Neuronal stem cell (in vitro differentiated cells): Measurements from ENCODE around the gene MYL3.

Experiments used
- DNase-seq: peaks from one replicate; pipeline ENCODE4 v3.0.0-alpha.2; 2013; ENCODE audit warnings: low spot score
- H2AFZ ChIP-seq: one replicate; pipeline ENCODE4 v1.6.1; 2013; ENCODE audit warnings: mild to moderate bottlenecking, low read length, inconsistent platforms
- H2AK5ac ChIP-seq: 2 replicates; pipeline ENCODE4 v1.6.1; 2013; ENCODE audit warnings: low read depth, mild to moderate bottlenecking, inconsistent platforms, low read length, moderate library complexity, mixed read lengths
- H2BK120ac ChIP-seq: 2 replicates; pipeline ENCODE4 v1.6.1; 2013; ENCODE audit warnings: low read depth, mild to moderate bottlenecking, inconsistent platforms, low read length, moderate library complexity, mixed read lengths
- H2BK12ac ChIP-seq: one replicate; pipeline ENCODE4 v1.6.1; 2013; ENCODE audit warnings: low read length, inconsistent platforms
- H2BK15ac ChIP-seq: 2 replicates; pipeline ENCODE4 v1.6.1; 2013; ENCODE audit warnings: mild to moderate bottlenecking, low read length, inconsistent platforms, mixed read lengths
- H2BK5ac ChIP-seq: one replicate; pipeline ENCODE4 v1.6.1; 2013; ENCODE audit warnings: inconsistent platforms, mild to moderate bottlenecking, low read length, moderate library complexity
- H3K14ac ChIP-seq: one replicate; pipeline ENCODE4 v1.6.1; 2013; ENCODE audit warnings: low read length, inconsistent platforms
- H3K18ac ChIP-seq: 2 replicates; pipeline ENCODE4 v1.6.1; 2013; ENCODE audit warnings: low read length, inconsistent platforms
- H3K23ac ChIP-seq: 2 replicates; pipeline ENCODE4 v1.6.1; 2013; ENCODE audit warnings: low read depth, mild to moderate bottlenecking, mixed read lengths, low read length, inconsistent platforms; ENCODE audit not compliant: poor library complexity
- H3K27ac ChIP-seq: replicated peaks from 3 replicates; pipeline ENCODE4 v1.5.1; 2013; ENCODE audit warnings: low read length, inconsistent platforms
- H3K27me3 ChIP-seq, 3 experiments: 2 replicates each; pipeline ENCODE4 v1.6.1; 2013; ENCODE audit warnings: low read length in 3 of 3, mild to moderate bottlenecking in 2 of 3, inconsistent platforms in 1 of 3, low read depth in 1 of 3, mixed read lengths in 1 of 3, moderate library complexity in 1 of 3; ENCODE audit not compliant: control insufficient read depth in 3 of 3, insufficient read depth in 3 of 3
- H3K36me3 ChIP-seq, 2 donors: replicated peaks in 1 of 2; 2 replicates each; pipeline ENCODE4 v1.6.1; 2013; ENCODE audit warnings: low read length in 2 of 2; ENCODE audit not compliant: control insufficient read depth in 2 of 2, insufficient read depth in 2 of 2
- H3K4ac ChIP-seq: 2 replicates; pipeline ENCODE4 v1.6.1; 2013; ENCODE audit warnings: inconsistent platforms, mild to moderate bottlenecking, low read length, moderate library complexity
- H3K4me1 ChIP-seq, 2 donors: 1 replicate in 1 of 2; 2 replicates in 1 of 2; pipeline ENCODE4 v1.6.1; 2013; ENCODE audit warnings: low read length in 2 of 2, low read depth in 1 of 2; ENCODE audit not compliant: control insufficient read depth in 2 of 2, insufficient read depth in 1 of 2
- H3K4me2 ChIP-seq: one replicate; pipeline ENCODE4 v1.6.1; 2013; ENCODE audit warnings: mild to moderate bottlenecking, low read length, inconsistent platforms; ENCODE audit not compliant: insufficient read depth, poor library complexity, severe bottlenecking
- H3K4me3 ChIP-seq, 2 donors: 2 replicates each; pipeline ENCODE4 v1.5.1; 2013; ENCODE audit warnings: low read length in 2 of 2, mild to moderate bottlenecking in 2 of 2, inconsistent platforms in 1 of 2, moderate library complexity in 1 of 2
- H3K79me1 ChIP-seq: one replicate; pipeline ENCODE4 v1.6.1; 2013; ENCODE audit warnings: low read depth, mild to moderate bottlenecking, inconsistent platforms, low read length, moderate library complexity
- H3K9ac ChIP-seq: one replicate; pipeline ENCODE4 v1.6.1; 2013; ENCODE audit warnings: mild to moderate bottlenecking, low read depth, low read length, inconsistent platforms; ENCODE audit not compliant: poor library complexity
- H3K9me3 ChIP-seq, 2 donors: replicated peaks in 1 of 2; 2 replicates each; pipeline versions ENCODE3 to v1.6.1; 2013; ENCODE audit warnings: low read length in 2 of 2, mild to moderate bottlenecking in 2 of 2, inconsistent platforms in 1 of 2, low read depth in 1 of 2, mixed read lengths in 1 of 2, moderate library complexity in 1 of 2; ENCODE audit not compliant: control insufficient read depth in 2 of 2, insufficient read depth in 1 of 2
- H4K8ac ChIP-seq: one replicate; pipeline ENCODE4 v1.6.1; 2013; ENCODE audit warnings: low read depth, mild to moderate bottlenecking, inconsistent platforms, low read length, moderate library complexity
- H4K91ac ChIP-seq: one replicate; pipeline ENCODE4 v1.6.1; 2013; ENCODE audit warnings: low read length, low read depth, mild to moderate bottlenecking, inconsistent platforms; ENCODE audit not compliant: poor library complexity
- WGBS, 2 donors: extraction: QIAGEN DNeasy Blood & Tissue Kit; methylation state at CpG; one replicate each; pipeline ENCODE4 v1.1.7; 2013; ENCODE audit warnings: missing lambda C conversion rate in 2 of 2, mixed read lengths in 1 of 2; ENCODE audit not compliant: insufficient read length in 2 of 2, insufficient replicate concordance in 1 of 2; ENCODE audit errors: extremely low coverage in 2 of 2; 5-methylcytosine and 5-hydroxymethylcytosine counted together

MYL3 gene

GRCh38 chr3:46904303-46905212 lies 41.3 kb upstream of the MYL3 start:
- Histone ChIP-seq H3K4me3 (no peak overlapping the region), H4K8ac (no peak overlapping the region), H3K9me3 (peaks cover 0 to 2% of the 10 kb centered on the region in 2 donors), H2BK5ac (no peak overlapping the region), H3K36me3 (peaks cover 0 to 2% of the 10 kb centered on the region in 2 donors), H4K91ac (no peak overlapping the region), H3K23ac (no peak overlapping the region), H3K4me1 (peaks cover 0 to 3% of the 10 kb centered on the region in 2 donors), H2AFZ (no peak overlapping the region), H3K4me2 (no peak overlapping the region), H3K27me3 (peaks cover 0 to 5% (median 3%) of the 10 kb centered on the region in 3 experiments), H3K4ac (no peak overlapping the region), H3K14ac (no peak overlapping the region), H2BK12ac (no peak overlapping the region), H3K18ac (peak overlapping the region; percentile 18), H3K79me1 (peaks cover 2% of the 10 kb centered on the region), H3K9ac (no peak overlapping the region), H3K27ac (no peak overlapping the region), H2AK5ac (peak overlapping the region; percentile 40), H2BK120ac (no peak overlapping the region), H2BK15ac (no peak overlapping the region)
- no peak for DNase-seq
- no CpG with 5 or more reads among the region's 18 CpGs for WGBS, 2 donors

- H3K4me1 ChIP-seq: no peaks in the 10 kb centered on the region
- H4K8ac ChIP-seq: no peak overlapping the region
- H3K23ac ChIP-seq: no peak overlapping the region
- no peak overlapping the region for H2BK15ac ChIP-seq
- WGBS, 2 donors: no CpG with 5 or more reads among the region's 21 CpGs
- H3K36me3 ChIP-seq: peaks cover 0 to 2% of the 10 kb centered on the region in 2 donors
- peaks cover 2% of the 10 kb centered on the region for H3K79me1 ChIP-seq
- no peak overlapping the region for H3K27ac ChIP-seq
- peaks cover 0 to 5% (median 5%) of the 10 kb centered on the region in 3 experiments for H3K27me3 ChIP-seq
- no peak overlapping the region for H3K4me2 ChIP-seq
- H3K9ac ChIP-seq: no peak overlapping the region
- no peak overlapping the region for H3K4me3 ChIP-seq
- no peak overlapping the region for H2BK12ac ChIP-seq
- no peak overlapping the region for H3K4ac ChIP-seq
- H2AFZ ChIP-seq: no peak overlapping the region
- no peak overlapping the region for H2BK5ac ChIP-seq
- no peak overlapping the region for H2BK120ac ChIP-seq
- DNase-seq: no peak
- H3K14ac ChIP-seq: no peak overlapping the region
- no peak overlapping the region for H4K91ac ChIP-seq
- H3K18ac ChIP-seq: peak overlapping the region; percentile 11
- H2AK5ac ChIP-seq: no peak overlapping the region
- peaks cover 0 to 2% of the 10 kb centered on the region in 2 donors for H3K9me3 ChIP-seq
These were observed 40.4 kb upstream of the MYL3 start for GRCh38 chr3:46903341-46904302.

- H2AK5ac ChIP-seq: no peak overlapping the region
- H3K18ac ChIP-seq: peak overlapping the region; percentile 19
- no peak overlapping the region for H3K9ac ChIP-seq
- H2BK12ac ChIP-seq: no peak overlapping the region
- H2BK120ac ChIP-seq: no peak overlapping the region
- H3K9me3 ChIP-seq: peaks cover 0 to 2% of the 10 kb centered on the region in 2 donors
- no peak overlapping the region for H3K4me3 ChIP-seq
- DNase-seq: no peak
- no peak overlapping the region for H3K27ac ChIP-seq
- H3K4me2 ChIP-seq: no peak overlapping the region
- peaks cover 2% of the 10 kb centered on the region for H3K79me1 ChIP-seq
- H2AFZ ChIP-seq: no peak overlapping the region
- no peaks in the 10 kb centered on the region for H3K36me3 ChIP-seq
- no peak overlapping the region for H2BK5ac ChIP-seq
- WGBS, 2 donors: no CpG with 5 or more reads among the region's 15 CpGs
- peak overlapping the region; percentile 49 for H2BK15ac ChIP-seq
- no peak overlapping the region for H3K4ac ChIP-seq
- H3K4me1 ChIP-seq: no peaks in the 10 kb centered on the region
- H3K23ac ChIP-seq: peak overlapping the region; percentile 10
- H4K91ac ChIP-seq: no peak overlapping the region
- H3K14ac ChIP-seq: no peak overlapping the region
- H3K27me3 ChIP-seq: peaks cover 0 to 6% (median 5%) of the 10 kb centered on the region in 3 experiments
- no peak overlapping the region for H4K8ac ChIP-seq
These were observed 39.0 kb upstream of the MYL3 start for GRCh38 chr3:46902188-46902631.
